Middle frontal gyrus (tissue), 1 donor: Measurements from ENCODE around the gene LGSN.
"Not testable (repeated sequence)": the region's sequence is repeated elsewhere in the genome, so short reads cannot be mapped to it uniquely, and the experiment has no call there.

Source experiments
- DNase-seq: peaks from one replicate; pipeline ENCODE4 v3.0.0-alpha.2; 2015; ENCODE audit warnings: low spot score; ENCODE audit errors: extremely low spot score

LGSN gene

DNA sequence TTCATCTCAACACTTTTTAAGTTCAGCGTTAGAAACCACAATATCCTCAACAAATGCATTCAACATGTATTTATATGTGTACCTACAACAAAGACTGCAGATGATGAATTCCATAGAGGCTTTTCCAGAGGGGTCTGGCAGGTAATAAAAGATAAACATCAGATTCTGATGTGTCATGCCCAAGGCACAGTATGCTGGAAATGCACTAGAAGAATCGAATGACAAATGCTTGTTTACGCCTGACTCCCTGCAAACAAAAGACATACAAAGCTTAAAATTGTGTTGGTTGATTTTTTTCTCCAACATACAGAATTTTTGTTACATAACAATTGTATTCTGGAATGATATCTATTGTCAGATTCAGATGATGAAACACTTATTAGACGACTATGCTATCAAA is at the start of gene LGSN:
Gene LGSN, minus strand, starts transcription at position 45 of the 400 bp plus-strand sequence. Its CDS starts 40 bp downstream, at position 5.
- no peak for DNase-seq

GRCh38 chr6:63368347-63368746 is 48.6 kb upstream of the LGSN start:
- no peak for DNase-seq

DNA sequence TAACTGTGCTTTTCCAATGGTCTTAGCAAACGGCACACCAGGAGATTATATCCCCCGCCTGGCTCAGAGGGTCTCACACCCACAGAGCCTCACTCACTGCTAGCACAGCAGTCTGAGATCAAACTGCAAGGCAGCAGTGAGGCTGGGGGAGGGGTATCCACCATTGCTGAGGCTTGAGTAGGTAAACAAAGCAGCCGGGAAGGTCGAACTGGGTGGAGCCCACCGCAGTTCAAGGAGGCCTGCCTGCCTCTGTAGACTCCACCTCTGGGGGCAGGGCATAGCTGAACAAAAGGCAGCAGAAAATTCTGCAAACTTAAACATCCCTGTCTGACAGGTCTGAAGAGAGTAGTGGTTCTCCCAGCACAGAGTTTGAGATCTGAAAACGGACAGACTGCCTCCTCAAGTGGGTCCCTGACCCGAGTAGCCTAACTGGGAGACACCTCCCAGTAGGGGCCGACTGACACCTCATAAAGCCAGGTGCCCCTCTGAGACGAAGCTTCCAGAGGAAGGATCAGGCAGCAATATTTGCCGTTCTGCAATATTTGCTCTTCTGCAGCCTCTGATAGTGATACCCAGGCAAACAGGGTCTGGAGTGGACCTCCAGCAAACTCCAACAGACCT is 42.8 kb upstream of the LGSN start:
- DNase-seq = not testable (repeated sequence)

DNA sequence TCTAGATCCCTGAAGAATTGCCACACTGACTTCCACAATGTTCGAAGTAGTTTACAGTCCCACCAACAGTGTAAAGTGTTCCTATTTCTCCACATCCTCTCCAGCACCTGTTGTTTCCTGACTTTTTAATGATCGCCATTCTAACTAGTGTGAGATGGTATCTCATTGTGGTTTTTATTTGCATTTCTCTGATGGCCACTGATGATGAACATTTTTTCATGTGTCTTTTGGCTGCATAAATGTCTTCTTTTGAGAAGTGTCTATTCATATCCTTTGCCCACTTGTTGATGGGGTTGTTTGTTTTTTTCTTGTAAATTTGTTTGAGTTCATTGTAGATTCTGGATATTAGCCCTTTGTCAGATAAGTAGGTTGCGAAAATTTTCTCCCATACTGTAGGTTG is 37.6 kb upstream of the LGSN start:
- not testable (repeated sequence) for DNase-seq

- no peak for DNase-seq
Measured at GRCh38 chr6:63355632-63356031, 35.8 kb upstream of the LGSN start.

GRCh38 chr6:63353286-63353630 is 33.5 kb upstream of the LGSN start:
- DNase-seq = no peak

DNA sequence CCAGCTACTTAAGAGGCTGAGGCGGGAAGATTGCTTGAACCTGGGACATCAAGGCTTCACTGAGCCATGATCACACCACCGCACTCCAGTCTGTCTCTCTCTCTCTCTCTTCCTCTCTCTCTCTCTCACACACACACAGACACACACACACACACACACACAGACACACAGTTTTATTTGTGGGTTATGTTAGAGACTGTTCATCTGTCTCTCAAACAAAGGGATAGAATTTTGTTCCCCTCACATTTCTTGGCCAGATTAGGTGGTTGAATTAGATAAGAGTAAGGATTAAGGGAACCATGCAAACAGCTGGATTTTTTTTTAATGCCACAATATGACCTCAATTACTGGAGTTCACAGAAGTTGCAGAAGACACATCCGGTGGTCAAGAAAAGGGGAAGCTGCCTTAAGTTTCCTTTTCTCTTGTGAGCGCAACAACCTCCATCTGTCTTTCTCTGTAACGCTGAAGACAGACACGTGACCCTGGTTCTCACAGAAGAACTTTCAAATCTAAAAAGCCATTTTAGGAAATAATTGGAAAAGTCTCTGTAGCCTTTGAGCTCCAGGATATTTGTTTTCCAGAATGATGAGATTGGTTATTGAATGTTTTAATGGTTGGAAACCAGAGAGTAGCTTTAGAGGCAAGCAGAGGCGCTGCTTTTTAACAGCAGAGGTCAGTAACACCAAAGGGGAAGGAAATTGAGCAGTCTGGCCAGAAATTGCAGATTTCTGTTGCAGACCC is 32.9 kb upstream of the LGSN start:
- DNase-seq = no peak

DNA sequence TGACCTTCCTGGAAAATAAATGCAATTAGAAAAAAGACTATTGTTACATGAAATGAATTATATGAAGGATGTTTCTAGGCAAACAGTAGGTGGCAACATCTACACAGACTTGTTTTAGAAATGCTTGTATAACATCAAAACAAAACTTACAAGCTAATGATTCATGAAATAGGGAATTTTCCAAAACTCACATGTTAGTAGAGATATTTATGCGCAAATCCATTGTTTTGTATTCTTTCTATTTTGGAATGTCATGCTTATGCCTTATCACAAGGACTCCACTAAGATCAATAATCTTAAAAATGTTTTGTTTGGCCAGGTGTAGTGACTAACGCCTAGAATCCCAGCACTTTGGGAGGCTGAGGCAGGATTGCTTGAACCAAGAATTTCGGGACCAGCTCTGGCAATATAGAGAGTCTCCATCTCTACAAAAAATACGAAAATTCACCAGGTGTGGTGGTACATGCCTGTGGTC is 32.3 kb upstream of the LGSN start:
- DNase-seq = peak; percentile 44

GRCh38 chr6:63349401-63349800 is 29.6 kb upstream of the LGSN start:
- no peak for DNase-seq

DNA sequence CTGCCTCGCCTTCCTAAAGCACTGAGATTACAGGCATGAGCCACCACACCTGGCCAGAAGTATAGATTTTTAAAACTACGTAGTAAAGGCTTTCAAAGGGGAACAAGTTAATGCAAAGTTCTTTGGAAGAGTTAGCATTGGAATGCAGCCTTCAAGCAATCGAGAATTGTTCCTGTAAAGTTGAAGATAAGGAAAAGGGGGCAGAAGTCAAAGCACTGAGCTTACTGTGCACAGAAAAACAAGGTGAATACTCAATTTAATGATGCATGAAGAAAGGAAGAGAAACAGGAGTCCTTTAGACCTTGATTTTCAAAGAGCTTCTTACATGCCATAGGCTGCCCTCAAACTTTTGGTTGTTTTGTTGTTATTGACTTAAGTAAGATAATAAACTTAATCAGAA is 29.1 kb upstream of the LGSN start:
- no peak for DNase-seq

- DNase-seq = no peak
Measured at GRCh38 chr6:63347599-63347998, 27.8 kb upstream of the LGSN start.

DNA sequence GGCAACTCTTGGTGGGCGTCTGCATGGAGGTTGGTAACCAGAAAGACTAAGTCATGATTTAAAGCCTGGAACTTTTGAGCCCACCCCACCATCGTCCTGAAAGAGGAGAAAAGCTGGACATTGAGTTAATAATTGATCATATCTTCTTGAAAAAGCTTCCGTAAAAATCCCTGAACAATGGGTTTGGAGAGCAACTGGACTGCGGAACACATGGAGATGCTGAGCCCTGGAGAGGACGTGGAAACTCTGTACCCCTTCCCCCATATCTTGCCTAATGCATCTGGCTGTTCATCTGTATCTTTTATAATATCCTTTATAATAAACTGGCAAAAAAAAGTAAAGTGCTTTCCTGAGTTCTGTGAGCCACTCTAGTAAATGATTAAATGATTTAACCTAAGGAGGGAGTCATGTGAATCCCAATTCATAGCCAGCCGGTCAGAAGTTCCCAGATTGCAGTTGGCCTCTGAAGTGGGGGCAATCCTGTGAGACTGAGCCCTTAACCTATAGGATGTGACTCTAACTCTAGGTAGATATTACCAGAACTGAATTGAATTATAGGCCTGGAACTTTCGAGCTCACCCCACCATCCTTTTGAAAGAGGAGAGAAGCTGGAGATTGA is 26.5 kb upstream of the LGSN start:
- DNase-seq = no peak

- no peak for DNase-seq
Measured at GRCh38 chr6:63340351-63340750, 20.6 kb upstream of the LGSN start.

DNA sequence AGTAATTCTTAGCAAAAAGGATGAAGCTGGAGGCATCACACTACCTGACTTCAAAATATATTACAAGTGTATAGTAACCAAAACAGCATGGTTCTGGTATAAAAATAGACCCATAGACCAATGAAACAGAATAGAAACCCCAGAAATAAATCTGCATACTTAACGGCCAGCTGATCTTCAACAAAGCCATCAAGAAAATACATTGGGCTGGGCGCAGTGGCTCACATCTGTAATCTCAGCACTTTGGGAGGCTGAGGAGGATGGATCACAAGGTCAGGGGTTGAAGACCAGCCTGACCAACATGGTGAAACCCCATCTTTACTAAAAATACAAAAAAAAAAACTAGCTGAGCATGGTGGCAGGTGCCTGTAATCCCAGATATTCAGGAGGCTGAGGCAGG is 14.9 kb upstream of the LGSN start:
- DNase-seq = not testable (repeated sequence)

- DNase-seq = no peak
Measured at GRCh38 chr6:63333440-63333839, 13.7 kb upstream of the LGSN start.

DNA sequence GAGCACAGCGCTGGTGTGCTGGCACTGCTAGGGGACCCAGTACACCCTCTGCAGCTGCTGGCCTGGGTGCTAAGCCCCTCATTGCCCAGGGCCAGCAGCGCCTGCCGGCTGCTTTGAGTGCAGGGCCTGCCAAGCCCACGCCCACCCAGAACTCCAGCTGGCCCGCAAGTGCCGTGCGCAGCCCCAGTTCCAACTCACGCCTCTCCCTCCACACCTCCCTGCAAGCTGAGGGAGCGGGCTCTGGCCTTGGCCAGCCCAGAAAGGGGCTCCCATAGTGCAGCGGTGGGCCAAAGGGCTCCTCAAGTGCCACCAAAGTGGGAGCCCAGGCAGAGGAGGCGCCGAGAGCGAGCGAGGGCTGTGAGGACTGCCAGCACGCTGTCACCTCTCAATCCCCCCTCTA is 6.8 kb upstream of the LGSN start:
- DNase-seq = not testable (repeated sequence)

- no peak for DNase-seq
Measured at GRCh38 chr6:63322981-63323380, 3.2 kb upstream of the LGSN start.

GRCh38 chr6:63321821-63322220 is 2.0 kb upstream of the LGSN start:
- no peak for DNase-seq

DNA sequence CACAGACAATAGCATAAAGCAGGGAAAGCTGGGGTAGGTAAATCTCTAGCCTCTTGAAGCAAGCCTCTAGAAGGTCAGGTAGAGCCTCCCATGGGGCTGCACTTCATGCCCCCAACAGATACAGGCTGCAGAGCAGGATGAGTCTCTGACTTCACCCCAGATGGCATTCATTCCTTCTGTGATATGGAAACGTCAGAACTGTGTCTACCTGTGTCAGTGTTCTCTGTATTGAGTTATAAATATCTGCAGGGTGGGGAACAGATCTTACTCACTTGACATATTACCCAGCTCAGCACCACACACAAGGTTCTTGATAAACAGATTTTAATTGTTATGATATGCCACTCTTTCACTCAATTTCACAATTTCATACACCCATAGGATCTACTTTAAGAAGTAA is 2.1 kb downstream of the LGSN start:
- no peak for DNase-seq

DNA sequence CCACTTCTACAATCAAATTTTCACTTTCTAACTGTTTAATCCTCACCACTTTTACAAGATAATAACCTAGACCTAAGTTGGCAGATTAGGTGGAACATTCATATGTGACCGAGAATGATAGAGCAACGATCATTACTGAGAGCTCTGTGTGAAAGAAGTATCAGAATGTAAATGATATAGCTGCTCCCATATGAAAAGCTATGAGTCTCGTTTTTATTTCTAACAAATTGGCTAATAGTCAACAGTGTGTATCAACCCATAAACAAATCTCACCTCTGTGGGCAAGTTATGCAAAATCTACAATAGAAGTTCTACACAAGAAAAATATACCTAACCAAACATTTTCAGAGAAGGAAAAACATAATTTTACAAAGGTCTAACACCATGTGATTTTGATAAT is 3.7 kb downstream of the LGSN start:
- DNase-seq = no peak

DNA sequence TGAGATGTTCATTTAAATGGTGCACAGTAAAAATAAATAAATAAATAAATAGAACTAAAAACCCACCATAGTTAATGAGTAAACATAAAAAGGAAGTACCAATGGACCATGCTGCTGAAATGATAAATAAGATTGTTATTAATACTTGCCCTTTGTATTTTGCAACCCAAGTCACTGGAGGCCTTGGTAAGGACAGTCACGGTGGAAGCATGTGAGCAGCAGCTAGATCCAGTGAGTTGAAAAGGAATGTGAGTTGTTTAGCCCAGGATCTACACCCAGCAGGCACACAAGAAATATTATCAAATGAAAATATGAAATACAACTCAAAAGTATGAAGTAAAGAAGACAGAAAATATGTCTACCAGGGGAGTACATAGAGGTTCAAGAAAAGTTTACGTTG is 6.7 kb downstream of the LGSN start:
- DNase-seq = no peak

DNA sequence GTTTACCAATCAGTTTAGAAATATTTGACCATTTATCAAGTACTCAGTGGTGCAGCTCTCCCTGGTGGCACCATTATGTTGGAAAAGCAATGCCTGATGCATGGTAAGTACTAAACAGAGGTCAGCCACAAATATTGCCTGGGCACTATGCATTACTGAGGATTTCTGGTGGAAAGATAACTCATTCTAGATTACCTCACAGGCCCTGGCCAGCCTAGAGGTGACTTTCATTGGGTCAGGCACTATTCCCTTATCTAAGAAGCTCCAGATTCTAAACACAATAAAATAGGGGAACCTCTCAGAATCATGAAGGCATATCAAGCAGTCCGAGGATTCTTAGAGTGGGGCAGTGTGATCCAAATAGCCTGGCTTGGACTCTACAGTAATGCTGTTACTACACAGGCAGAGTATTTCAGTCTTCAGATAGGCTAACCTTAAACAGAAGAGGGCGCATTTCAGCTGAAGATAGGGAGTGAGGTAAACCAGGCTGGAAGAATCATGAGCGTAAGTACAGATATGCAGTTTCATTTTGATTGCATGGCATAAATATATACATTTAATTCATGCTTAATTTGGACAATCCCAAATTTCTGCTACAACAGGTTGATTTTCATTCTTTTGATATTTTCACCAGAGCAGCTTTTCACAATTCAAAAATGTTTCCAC is 12.1 kb downstream of the LGSN start:
- no peak for DNase-seq
